GM12891 (cell line): ENCODE data around the gene MROH2A.

Source experiments
- POLR2A ChIP-seq: IDR thresholded peaks from 2 replicates; pipeline ENCODE4 v1.6.1; 2011; ENCODE audit warnings: low read depth, low read length, control low read depth
- POLR2AphosphoS5 ChIP-seq: IDR thresholded peaks from 2 replicates; pipeline ENCODE4 v1.6.1; 2011; ENCODE audit warnings: low read depth, low read length, control low read depth

GRCh38 chr2:233800208-233800607 lies 22.1 kb downstream of the MROH2A start:
- TF ChIP-seq POLR2AphosphoS5 (no peak), POLR2A (no peak)
